ENCODE results near the gene AMZ1. TPM values are rescaled to one million over a fixed set of nuclear protein-coding genes. Genes with fewer than 3 reads are reported as not detected.
A peak's percentile ranks its signal among the peaks of the same experiment; 100 is the strongest.

AMZ1 gene
- total RNA-seq, 1 experiment from 2014 or later, result 0.74 TPM

- H3T11ph ChIP-seq (ENCODE audit: low read length), result no peak overlapping the region
- H4K91ac ChIP-seq (ENCODE audit: insufficient read length, low read depth, low read length), result no peak overlapping the region
- H3K27me3 ChIP-seq (ENCODE audit: insufficient read depth, low read length), result no peaks in the 10 kb centered on the region
- H3K23ac ChIP-seq (ENCODE audit: insufficient read length, low read depth, low read length), result no peak overlapping the region
- no peak overlapping the region for H3K27ac ChIP-seq (ENCODE audit: insufficient read length, low read depth, low read length)
- no peaks in the 10 kb centered on the region for H4K20me1 ChIP-seq (ENCODE audit: control insufficient read depth, insufficient read depth, insufficient read length)
- H3K79me2 ChIP-seq (ENCODE audit: insufficient read depth, low read length), result no peaks in the 10 kb centered on the region
- no peak overlapping the region for H3K56ac ChIP-seq (ENCODE audit: insufficient read length, low read depth, low read length)
- H3K23me2 ChIP-seq (ENCODE audit: insufficient read length, low read depth, low read length, poor library complexity, severe bottlenecking), result no peaks in the 10 kb centered on the region
- Mint-ChIP-seq H3K9me3 (peaks cover 2 to 5% of the 10 kb centered on the region in 2 experiments; a peak in 3 of 5 replicates), H3K27ac (peak overlapping the region in 2 of 3 experiments; percentile 44 to 87; a peak in 4 of 7 replicates), H3K27me3 (ENCODE audit: low read depth) (peaks cover 21% of the 10 kb centered on the region), H3K4me3 (no peak overlapping the region), H3K4me1 (peaks cover 5 to 14% of the 10 kb centered on the region in 2 experiments; a peak in 2 of 4 replicates), H3K36me3 (ENCODE audit: insufficient read depth in 1 of 3, low read depth in 3 of 3) (peaks cover 2 to 12% (median 11%) of the 10 kb centered on the region in 3 experiments; a peak in 6 of 7 replicates)
- no peak overlapping the region for H2BK120ac ChIP-seq (ENCODE audit: low read depth, low read length, poor library complexity, severe bottlenecking)
- H3K14ac ChIP-seq (ENCODE audit: insufficient read depth, low read length), result no peak overlapping the region; the same call in 1 of the 2 replicates
- no CpG with 5 or more reads among the region's 30 CpGs for WGBS (ENCODE audit: extremely low coverage, insufficient read length, low lambda C conversion rate)
- no peak overlapping the region for H3K4me2 ChIP-seq (ENCODE audit: insufficient read depth, insufficient read length, low read length)
- H2BK12ac ChIP-seq (ENCODE audit: insufficient read length, low read depth, low read length), result no peak overlapping the region
- H3K4me1 ChIP-seq (ENCODE audit: insufficient read depth, low read length), result no peaks in the 10 kb centered on the region; the same call in 1 of the 2 replicates
- peak; percentile 47 for DNase-seq
- no peak overlapping the region for H2AK5ac ChIP-seq (ENCODE audit: insufficient read length, low read length)
- H2BK20ac ChIP-seq (ENCODE audit: low read depth, low read length, poor library complexity, severe bottlenecking), result no peak overlapping the region
- H3K9me3 ChIP-seq (ENCODE audit: control insufficient read depth, low read depth, low read length), result no peaks in the 10 kb centered on the region
- H2BK15ac ChIP-seq (ENCODE audit: low read depth, low read length), result no peak overlapping the region
- no peak for TF ChIP-seq CTCF (conservative IDR thresholded peaks at IDR 0.05)
- no peak overlapping the region for H2BK5ac ChIP-seq (ENCODE audit: insufficient read length, low read length)
- H3K4ac ChIP-seq (ENCODE audit: low read depth, low read length), result no peak overlapping the region
- H3K18ac ChIP-seq (ENCODE audit: insufficient read length, low read depth, low read length), result no peak overlapping the region
- H3K9ac ChIP-seq (ENCODE audit: extremely low read depth, insufficient read length, low read length), result no peak overlapping the region
- H4K5ac ChIP-seq (ENCODE audit: insufficient read length, low read depth, low read length), result no peak overlapping the region
- H4K8ac ChIP-seq (replicated peaks; ENCODE audit: insufficient read length, low read depth, low read length), result no peak overlapping the region
- H2AFZ ChIP-seq (ENCODE audit: low read length), result no peak overlapping the region
- H3K79me1 ChIP-seq (ENCODE audit: insufficient read depth, low read depth, low read length, poor library complexity, severe bottlenecking), result no peaks in the 10 kb centered on the region
Measured at GRCh38 chr7:2663121-2663886, 24.7 kb upstream of the AMZ1 start.

Data from H9 (cell line).